ENCODE results near the gene LRP2. TPM values are rescaled to one million over a fixed set of nuclear protein-coding genes. Genes with fewer than 3 reads are reported as not detected.

The LRP2 gene
- total and polyA plus RNA-seq, 7 donors: 0.02 TPM; not detected in 6

DNA sequence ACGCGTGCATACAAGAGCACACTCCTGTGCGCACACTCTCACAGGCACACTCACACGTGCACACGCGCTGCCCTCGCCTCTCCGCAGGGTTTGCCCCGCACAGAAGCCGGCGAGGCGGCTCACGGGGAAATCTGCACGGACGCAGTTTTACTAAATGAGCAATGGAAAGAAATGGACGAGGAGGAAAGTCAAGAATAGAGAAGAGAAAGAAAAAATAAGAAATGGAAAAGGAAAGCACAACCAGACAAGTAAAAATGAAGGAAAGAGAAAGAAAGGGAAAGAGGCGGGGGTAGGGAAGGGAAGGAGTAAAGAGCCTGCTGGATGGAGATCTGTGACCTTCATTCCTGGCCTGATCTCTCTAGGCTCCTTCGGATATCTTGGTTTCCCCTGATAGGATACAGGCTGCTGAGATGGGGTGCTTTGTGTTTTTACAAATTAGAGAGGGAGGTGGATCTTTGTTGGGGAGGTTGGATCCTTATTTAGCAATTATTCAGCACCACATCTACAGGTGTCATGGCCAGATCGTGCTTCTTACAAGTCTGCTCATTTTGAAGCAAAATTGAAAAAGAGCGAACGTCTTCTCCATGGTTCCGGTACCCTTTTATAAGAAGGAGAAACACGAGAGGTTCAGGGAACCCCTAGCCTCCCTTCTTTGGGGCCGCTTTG is 693 bp upstream of the LRP2 start:
- no peaks in the 10 kb centered on the region for H3K36me3 ChIP-seq (ENCODE audit: insufficient read depth in 1 of 2, low read depth in 1 of 2)
- H3K4me1 ChIP-seq: peaks cover 30% of the 10 kb centered on the region
- DNase-seq: no peak
- peaks cover 0 to 68% (median 16%) of the 10 kb centered on the region in 3 donors for H3K27me3 ChIP-seq (ENCODE audit: insufficient read depth in 3 of 3, low read length in 2 of 3)
- H3K27ac ChIP-seq: no peak overlapping the region
- TF ChIP-seq, protein P1, sequence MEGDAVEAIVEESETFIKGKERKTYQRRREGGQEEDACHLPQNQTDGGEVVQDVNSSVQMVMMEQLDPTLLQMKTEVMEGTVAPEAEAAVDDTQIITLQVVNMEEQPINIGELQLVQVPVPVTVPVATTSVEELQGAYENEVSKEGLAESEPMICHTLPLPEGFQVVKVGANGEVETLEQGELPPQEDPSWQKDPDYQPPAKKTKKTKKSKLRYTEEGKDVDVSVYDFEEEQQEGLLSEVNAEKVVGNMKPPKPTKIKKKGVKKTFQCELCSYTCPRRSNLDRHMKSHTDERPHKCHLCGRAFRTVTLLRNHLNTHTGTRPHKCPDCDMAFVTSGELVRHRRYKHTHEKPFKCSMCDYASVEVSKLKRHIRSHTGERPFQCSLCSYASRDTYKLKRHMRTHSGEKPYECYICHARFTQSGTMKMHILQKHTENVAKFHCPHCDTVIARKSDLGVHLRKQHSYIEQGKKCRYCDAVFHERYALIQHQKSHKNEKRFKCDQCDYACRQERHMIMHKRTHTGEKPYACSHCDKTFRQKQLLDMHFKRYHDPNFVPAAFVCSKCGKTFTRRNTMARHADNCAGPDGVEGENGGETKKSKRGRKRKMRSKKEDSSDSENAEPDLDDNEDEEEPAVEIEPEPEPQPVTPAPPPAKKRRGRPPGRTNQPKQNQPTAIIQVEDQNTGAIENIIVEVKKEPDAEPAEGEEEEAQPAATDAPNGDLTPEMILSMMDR (IDR thresholded peaks at IDR 0.05): no peak
- 1 to 4% (median 2%) methylated on average over 24 of the region's 24 CpGs for WGBS, 3 donors
- peak overlapping the region; percentile 67 for H3K4me3 ChIP-seq
- intact Hi-C loops (cut with DNase I): no loop called here
- no peaks in the 10 kb centered on the region for H3K9me3 ChIP-seq
- ATAC-seq: no peak

DNA sequence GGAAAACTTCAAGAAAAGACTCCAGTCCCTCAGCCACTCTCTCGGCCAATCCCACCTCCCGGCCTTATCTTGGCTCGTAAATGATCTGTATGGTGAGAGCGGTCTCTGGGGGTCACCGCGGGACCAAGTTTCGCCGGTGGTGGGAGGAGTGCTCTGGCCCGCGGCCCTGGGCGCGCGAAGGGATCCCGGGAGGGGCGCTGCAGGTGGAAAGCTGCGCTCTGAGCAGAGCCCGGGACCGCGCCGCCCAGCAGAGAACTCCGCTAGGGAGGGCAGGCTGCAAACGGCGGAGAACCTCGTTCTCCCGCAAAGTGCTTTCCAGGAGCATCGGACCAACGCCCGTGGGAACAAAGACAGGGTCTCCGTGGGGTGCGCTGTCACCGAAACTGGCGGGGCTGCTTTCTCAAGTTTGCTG is 622 bp downstream of the LRP2 start:
- Histone ChIP-seq H3K9me3 (no peaks in the 10 kb centered on the region), H3K27me3 (ENCODE audit: insufficient read depth in 3 of 3, low read length in 2 of 3) (peaks cover 0 to 76% (median 16%) of the 10 kb centered on the region in 3 donors), H3K4me1 (peaks cover 30% of the 10 kb centered on the region), H3K27ac (no peak overlapping the region), H3K4me3 (peak overlapping the region; percentile 67), H3K36me3 (ENCODE audit: insufficient read depth in 1 of 2, low read depth in 1 of 2) (no peaks in the 10 kb centered on the region)
- intact Hi-C loops (cut with DNase I): no loop called here
- 0 to 1% (median 0%) methylated on average over 32 of the region's 32 CpGs for whole genome bisulfite sequencing, 3 donors
- DNase-seq (peak in 1 of 2 donors; percentile 46), ATAC-seq (peak; percentile 44 to 61 (median 54))
- TF ChIP-seq, protein P1 (IDR thresholded peaks at IDR 0.05): no peak

DNA sequence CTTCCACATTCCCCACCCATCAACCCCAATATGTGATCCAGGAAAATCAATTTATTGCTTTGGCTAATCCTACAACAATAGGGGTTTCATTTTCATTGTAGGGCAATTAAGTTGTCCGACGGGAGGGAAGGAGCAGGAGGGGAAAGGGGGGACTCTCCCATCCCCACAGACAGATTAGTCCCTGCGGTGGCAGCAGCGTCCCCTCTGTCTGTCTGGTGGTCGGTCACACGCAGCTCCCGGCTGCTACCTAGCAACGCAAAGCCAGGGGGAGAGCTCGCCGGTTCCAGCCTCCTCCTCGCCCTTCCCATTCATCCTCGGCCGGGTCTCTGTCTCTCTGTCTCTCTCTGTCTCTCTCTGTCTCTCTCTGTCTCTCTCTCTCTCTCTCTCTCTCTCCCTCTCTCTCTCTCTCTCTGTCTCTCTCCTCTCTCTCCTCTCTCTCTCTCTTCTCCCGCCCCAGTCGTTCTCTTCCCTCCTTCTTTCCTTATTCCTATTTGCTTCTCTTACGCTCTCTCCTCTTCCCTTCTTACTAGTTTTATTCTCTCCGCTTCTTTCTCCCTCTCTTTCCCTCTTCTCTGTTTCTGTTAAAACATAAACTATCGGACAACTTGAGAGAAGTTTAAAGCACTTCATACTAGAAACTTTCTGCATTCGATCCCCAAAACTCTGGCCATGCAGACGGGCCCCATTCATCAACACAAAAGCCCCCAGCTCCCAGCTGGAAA is 1.2 kb downstream of the LRP2 start:
- H3K27ac ChIP-seq: no peak overlapping the region
- 4 to 9% (median 6%) methylated on average over 17 to 20 of the region's 20 CpGs for WGBS, 3 donors
- intact Hi-C loops (cut with DNase I): no loop called here
- no peaks in the 10 kb centered on the region for H3K36me3 ChIP-seq (ENCODE audit: insufficient read depth in 1 of 2, low read depth in 1 of 2)
- peaks cover 30% of the 10 kb centered on the region for H3K4me1 ChIP-seq
- TF ChIP-seq, protein P1 (IDR thresholded peaks at IDR 0.05): no peak
- H3K4me3 ChIP-seq: peak overlapping the region; percentile 67
- DNase-seq (peak in 1 of 2 donors; percentile 46), ATAC-seq (no peak)
- no peaks in the 10 kb centered on the region for H3K9me3 ChIP-seq
- H3K27me3 ChIP-seq (ENCODE audit: insufficient read depth in 3 of 3, low read length in 2 of 3): peaks cover 0 to 75% (median 16%) of the 10 kb centered on the region in 3 donors

DNA sequence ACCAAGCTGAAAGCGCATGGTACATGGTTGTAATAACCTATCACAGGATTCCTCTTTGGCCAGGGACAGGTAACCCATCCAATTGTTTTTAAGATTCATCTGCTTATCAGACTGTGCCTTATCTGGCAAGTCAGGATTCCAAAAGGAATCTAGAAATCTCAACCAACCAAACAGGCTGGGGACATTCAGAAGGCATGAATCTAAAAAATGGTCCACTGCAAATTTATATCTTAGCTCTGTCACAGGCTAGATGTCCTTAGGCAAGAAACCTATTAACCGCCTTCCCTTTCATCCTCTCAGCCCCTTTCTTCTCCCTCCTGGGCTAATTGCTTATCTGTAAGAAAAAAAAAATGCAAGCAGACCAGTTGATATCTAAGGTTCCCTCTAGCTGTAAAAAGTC is 4.3 kb downstream of the LRP2 start:
- ATAC-seq: no peak
- H3K36me3 ChIP-seq (ENCODE audit: insufficient read depth in 1 of 2, low read depth in 1 of 2): no peaks in the 10 kb centered on the region
- intact Hi-C loops (cut with DNase I): no loop called here
- peaks cover 3 to 63% (median 14%) of the 10 kb centered on the region in 3 donors for H3K27me3 ChIP-seq (ENCODE audit: insufficient read depth in 3 of 3, low read length in 2 of 3)
- no peak for DNase-seq
- TF ChIP-seq, protein P1 (IDR thresholded peaks at IDR 0.05): no peak
- peaks cover 17% of the 10 kb centered on the region for H3K4me1 ChIP-seq
- H3K4me3 ChIP-seq: no peak overlapping the region
- 84 to 91% (median 89%) methylated on average over 2 of the region's 2 CpGs for WGBS, 3 donors
- H3K27ac ChIP-seq: no peak overlapping the region
- H3K9me3 ChIP-seq: no peaks in the 10 kb centered on the region
